C4-2B (cell line): ENCODE data around the gene SAMD4B.

Source experiments
- H3K27ac ChIP-seq: fragments of 450-650 bp; 2 replicates; pipeline ENCODE4 v1.5.1; 2017
- CTCF ChIP-seq: fragments of 450-650 bp; conservative IDR thresholded peaks from 2 replicates; pipeline ENCODE4 v1.5.1; 2017; ENCODE audit warnings: mild to moderate bottlenecking
- ZFX ChIP-seq: fragments of 450-650 bp; IDR thresholded peaks from 2 replicates; pipeline ENCODE4 v1.6.1; 2017

Gene SAMD4B

GRCh38 chr19:39403331-39404312 lies 61.4 kb downstream of the SAMD4B start:
- peak overlapping the region; percentile 90 for H3K27ac ChIP-seq
- no peak for TF ChIP-seq CTCF
- TF ChIP-seq ZFX = no peak

- no peak overlapping the region; the same call in 1 of the 2 replicates for H3K27ac ChIP-seq
- no peak for TF ChIP-seq ZFX
- TF ChIP-seq CTCF = no peak
These were observed 63.2 kb downstream of the SAMD4B start for GRCh38 chr19:39405261-39405957.

- TF ChIP-seq ZFX (no peak), CTCF (no peak)
- peak overlapping the region; percentile 85 for H3K27ac ChIP-seq
These were observed 63.9 kb downstream of the SAMD4B start for GRCh38 chr19:39405958-39406655.

- H3K27ac ChIP-seq = peak within 1 kb of the TSS; percentile 85
- TF ChIP-seq ZFX = no peak
- TF ChIP-seq CTCF = no peak
These were observed 64.6 kb downstream of the SAMD4B start, which contains the start of gene ZFP36 for GRCh38 chr19:39406656-39407409. Gene ZFP36, plus strand, starts transcription at chr19:39406847. Its CDS starts 58 bp downstream, at chr19:39406905.

- TF ChIP-seq CTCF = no peak
- no peak for TF ChIP-seq ZFX
These were observed 65.1 kb downstream of the SAMD4B start for GRCh38 chr19:39407410-39407659.

GRCh38 chr19:39407660-39408391 lies 65.6 kb downstream of the SAMD4B start:
- no peak for TF ChIP-seq ZFX
- TF ChIP-seq CTCF = no peak
- H3K27ac ChIP-seq = peak overlapping the region; percentile 85

More at GRCh38 chr19:39407410-39407659, 65.1 kb downstream of the SAMD4B start:
- peak overlapping the region; percentile 85 for H3K27ac ChIP-seq
